GM19468 (cell line): Measurements from ENCODE around the gene HSPA1A.
"Not testable (repeated sequence)": the region's sequence is repeated elsewhere in the genome, so short reads cannot be mapped to it uniquely, and the experiment has no call there.

Source experiments
- ATAC-seq: cut with Tn5 transposase; IDR thresholded peaks from one replicate; pipeline ENCODE4 v1.9.1; 2021; ENCODE audit warnings: mild to moderate bottlenecking, moderate library complexity, moderate number of reproducible peaks; ENCODE audit not compliant: unreplicated experiment; ENCODE audit errors: extremely low read depth

Gene HSPA1A

DNA sequence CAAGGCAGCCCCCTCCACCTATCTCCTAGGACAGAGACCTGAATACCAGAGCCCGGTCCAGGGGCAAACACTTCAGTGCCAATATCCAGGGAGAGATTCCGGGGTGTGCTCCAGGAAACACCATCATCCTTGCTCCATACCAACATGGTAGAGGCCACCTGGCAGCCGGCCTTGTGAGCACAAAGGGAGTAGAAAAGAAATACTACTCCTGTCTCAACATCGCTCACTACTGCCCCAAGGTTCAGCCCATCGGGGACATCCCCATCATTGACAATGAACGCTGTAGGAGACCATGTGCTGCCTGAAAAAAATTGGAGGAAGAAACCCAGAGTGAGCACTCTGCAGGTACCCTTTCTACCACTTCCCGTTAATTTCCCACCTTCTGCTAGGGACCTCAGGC, 45.8 kb downstream of the HSPA1A start:
- no peak for ATAC-seq

DNA sequence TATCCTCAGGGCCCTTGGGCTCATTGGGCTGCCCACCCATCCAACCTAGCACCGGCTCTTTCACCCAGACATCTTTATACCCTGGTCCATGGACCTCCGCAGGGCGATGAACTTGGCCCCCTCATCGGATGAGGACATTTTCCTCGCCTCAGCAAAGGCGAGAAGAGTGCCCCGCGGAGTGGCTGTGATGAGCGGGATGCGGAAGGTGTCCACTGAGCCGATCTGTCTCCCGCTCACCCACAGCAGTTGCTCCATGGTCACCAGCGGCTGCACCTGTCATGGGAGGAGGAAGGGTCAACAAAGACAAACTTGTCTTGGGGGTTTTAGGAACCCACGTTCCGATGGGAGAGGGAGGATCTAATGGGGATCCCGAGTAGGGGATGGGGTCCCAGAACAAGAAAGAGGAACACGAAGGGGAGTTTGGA, 46.6 kb downstream of the HSPA1A start:
- ATAC-seq = no peak

DNA sequence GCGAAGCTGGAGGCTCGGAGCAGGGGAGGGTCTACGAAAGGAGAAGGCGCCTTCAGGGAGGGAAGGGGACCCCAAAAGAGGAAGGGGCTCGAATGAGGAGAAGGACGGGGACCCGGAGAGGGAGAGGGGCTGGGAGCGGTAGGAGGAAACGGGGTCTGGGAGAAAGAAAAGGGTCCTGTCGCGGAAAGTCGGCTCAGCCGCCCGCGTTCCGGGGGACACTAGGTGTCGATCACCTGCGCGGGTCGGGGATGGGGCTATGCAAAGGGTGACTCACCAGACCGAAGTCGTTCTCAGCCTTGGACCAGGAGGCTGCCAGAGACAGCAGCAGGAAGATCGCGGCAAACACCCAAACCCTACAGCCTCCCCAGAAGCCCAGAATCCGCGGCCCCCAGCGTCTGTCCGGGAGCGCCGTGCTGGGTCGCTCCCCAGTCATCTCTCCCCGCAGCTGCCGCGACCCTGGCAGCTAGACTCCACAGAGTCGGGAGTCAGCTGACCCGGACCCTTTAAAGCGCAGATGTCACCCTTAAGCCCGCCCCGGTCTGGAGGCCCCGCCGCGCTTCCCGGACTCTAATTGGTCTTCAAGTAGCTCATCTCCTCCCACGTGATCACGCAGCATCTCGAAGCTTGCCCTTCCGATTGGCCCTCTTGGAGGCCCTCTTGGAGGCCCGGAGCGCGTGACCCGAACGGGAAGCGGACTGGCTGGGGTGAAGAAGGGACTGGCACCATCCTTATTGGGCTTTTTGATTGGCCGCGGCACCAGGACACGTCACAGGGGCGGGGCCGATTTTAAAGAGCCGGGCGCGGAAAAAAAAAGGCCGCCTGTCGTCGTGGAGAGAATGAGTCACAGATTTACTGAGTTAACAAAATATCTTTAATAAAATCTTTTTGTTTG, 47.2 kb downstream of the HSPA1A start, which contains the start of gene NEU1:
Gene NEU1, minus strand, starts transcription at position 478 of the 892 bp plus-strand sequence. Its CDS starts 45 bp downstream, at position 433.
- peak; percentile 89 for ATAC-seq

DNA sequence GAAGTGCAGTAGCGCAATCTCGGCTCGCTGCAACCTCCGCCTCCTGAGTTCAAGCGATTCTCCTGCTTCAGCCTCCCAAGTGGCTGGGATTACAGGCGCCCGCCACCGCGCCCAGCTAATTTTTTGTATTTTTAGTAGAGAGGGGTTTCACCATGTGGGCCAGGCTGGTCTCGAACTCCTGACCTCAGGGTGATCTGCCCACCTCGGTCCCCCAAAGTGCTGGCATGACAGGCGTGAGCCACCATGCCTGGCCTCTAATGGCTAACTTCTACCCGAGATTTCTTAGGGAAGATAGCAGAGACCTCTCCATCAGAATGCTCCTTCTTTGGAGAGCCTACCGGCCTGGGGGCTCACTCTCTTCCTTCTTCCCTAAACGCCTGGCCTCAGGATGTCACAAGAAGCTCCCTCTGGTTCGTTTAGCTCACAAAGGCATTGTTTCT, 48.8 kb downstream of the HSPA1A start:
- not testable (repeated sequence) for ATAC-seq

DNA sequence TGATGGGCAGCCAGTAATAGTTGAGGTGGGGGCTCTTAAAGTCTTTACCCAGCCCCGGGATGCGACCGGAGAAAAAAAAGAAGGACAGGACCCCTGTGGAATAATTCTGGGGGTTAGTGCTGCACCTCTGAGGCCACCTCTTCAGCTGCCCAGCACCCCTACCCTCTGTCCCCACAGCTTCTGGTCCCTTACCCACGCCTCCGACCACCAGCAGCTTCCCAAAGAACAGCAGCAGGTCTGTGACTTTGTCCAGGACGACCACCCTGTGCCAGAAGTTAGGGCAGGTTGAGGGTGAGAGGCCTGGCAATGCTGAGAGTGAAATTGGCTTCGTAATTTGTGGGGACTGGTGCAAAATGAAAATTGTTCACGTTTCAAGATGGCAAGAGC, 49.5 kb downstream of the HSPA1A start:
- no peak for ATAC-seq

DNA sequence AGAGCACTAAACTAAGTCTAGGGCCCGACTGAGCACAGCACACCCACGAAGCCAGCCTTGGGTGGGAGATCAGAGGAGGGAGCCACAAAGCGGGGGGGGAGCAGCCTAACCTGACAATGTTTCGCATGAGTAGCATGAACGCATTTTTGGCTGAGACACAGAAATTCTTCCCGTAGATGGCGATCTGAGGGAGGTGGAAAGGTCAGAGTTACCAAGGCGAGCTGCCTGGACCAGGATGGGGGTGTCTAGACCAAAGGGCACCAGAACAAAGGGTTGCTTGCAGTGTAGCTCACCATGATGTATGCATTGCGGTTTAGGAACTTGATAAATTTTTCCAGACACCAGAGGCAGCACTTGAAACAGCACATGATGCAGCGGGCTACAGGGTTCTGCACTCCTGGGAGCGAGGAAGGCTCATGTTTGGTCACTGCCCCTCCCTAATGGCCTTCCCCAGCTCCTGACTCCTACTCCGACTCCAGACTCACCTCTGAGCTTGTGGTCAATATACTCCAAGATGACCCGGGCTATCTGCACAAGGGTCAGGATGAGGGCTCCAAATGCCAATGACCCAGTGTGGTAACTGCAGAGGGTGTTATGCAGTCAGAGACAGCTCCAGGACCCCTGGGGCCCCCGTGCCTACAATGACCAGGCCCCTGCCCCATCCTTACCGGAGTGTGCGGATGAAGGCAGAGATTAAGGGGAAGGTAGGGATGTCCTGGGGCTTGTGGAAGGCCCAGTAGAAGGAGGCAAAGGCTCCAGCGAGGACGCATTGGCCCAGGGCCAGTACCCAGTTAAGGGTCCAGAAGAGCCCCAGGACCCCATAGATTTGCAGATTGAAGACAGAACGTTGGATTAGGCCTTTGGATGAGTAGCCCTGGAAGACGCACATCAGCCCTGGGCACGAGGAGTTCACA, 50.1 kb downstream of the HSPA1A start:
- ATAC-seq = no peak
